ENCODE data around the gene EYS. TPM values are rescaled to one million over a fixed set of nuclear protein-coding genes. Genes with fewer than 3 reads are reported as not detected.

The EYS gene
- total and polyA plus RNA-seq, 5 donors from 2014 or later = 0.03 to 0.09 (median 0.05) TPM; not detected in 1

GRCh38 chr6:64774881-64775280 lies 932.1 kb downstream of the EYS start:
- Histone ChIP-seq H3K9me3 (ENCODE audit: control insufficient read depth in 2 of 2, low read length in 2 of 2) (peaks cover 0 to 5% of the 10 kb centered on the region in 2 experiments), H3K4me3 (ENCODE audit: low read depth, low read length) (no peak overlapping the region), H3K27ac (ENCODE audit: insufficient read depth, low read length, poor library complexity, severe bottlenecking) (no peak overlapping the region), H3K4me1 (ENCODE audit: control insufficient read depth, insufficient read depth, low read length, poor library complexity, severe bottlenecking) (no peaks in the 10 kb centered on the region), H3K36me3 (ENCODE audit: control insufficient read depth, insufficient read depth, low read length) (no peaks in the 10 kb centered on the region), H3K27me3 (ENCODE audit: control insufficient read depth, insufficient read depth, low read length) (no peaks in the 10 kb centered on the region)
- Mint-ChIP-seq H3K4me1 (no peaks in the 10 kb centered on the region), H3K4me3 (no peak overlapping the region), H3K27ac (no peak overlapping the region), H3K27me3 (no peaks in the 10 kb centered on the region), H3K36me3 (no peaks in the 10 kb centered on the region), H3K9me3 (peaks cover 0 to 24% (median 19%) of the 10 kb centered on the region in 7 donors)
- DNase-seq = no peak
- ATAC-seq (ENCODE audit: low read depth in 2 of 2) = no peak

- H3K27me3 Mint-ChIP-seq = no peaks in the 10 kb centered on the region
- no peak overlapping the region for H3K4me3 Mint-ChIP-seq
- Histone ChIP-seq H3K9me3 (ENCODE audit: control insufficient read depth in 2 of 2, low read length in 2 of 2) (peaks cover 7 to 14% of the 10 kb centered on the region in 2 experiments), H3K27ac (ENCODE audit: insufficient read depth, low read length, poor library complexity, severe bottlenecking) (no peak overlapping the region), H3K4me3 (ENCODE audit: low read depth, low read length) (no peak overlapping the region), H3K4me1 (ENCODE audit: control insufficient read depth, insufficient read depth, low read length, poor library complexity, severe bottlenecking) (no peaks in the 10 kb centered on the region), H3K27me3 (ENCODE audit: control insufficient read depth, insufficient read depth, low read length) (no peaks in the 10 kb centered on the region), H3K36me3 (ENCODE audit: control insufficient read depth, insufficient read depth, low read length) (no peaks in the 10 kb centered on the region)
- peaks cover 0 to 10% (median 2%) of the 10 kb centered on the region in 7 donors for H3K9me3 Mint-ChIP-seq
- H3K36me3 Mint-ChIP-seq = no peaks in the 10 kb centered on the region
- H3K27ac Mint-ChIP-seq = no peak overlapping the region
- DNase-seq = no peak
- ATAC-seq (ENCODE audit: low read depth in 2 of 2) = no peak
- H3K4me1 Mint-ChIP-seq = no peaks in the 10 kb centered on the region
These were observed 956.1 kb downstream of the EYS start for GRCh38 chr6:64750910-64751309.

GRCh38 chr6:64737418-64737817 lies 969.6 kb downstream of the EYS start:
- H3K9me3 Mint-ChIP-seq = peaks cover 0 to 11% (median 2%) of the 10 kb centered on the region in 7 donors
- H3K36me3 ChIP-seq (ENCODE audit: control insufficient read depth, insufficient read depth, low read length) = no peaks in the 10 kb centered on the region
- no peaks in the 10 kb centered on the region for H3K27me3 Mint-ChIP-seq
- no peak overlapping the region for H3K27ac ChIP-seq (ENCODE audit: insufficient read depth, low read length, poor library complexity, severe bottlenecking)
- no peak overlapping the region for H3K4me3 ChIP-seq (ENCODE audit: low read depth, low read length)
- ATAC-seq (ENCODE audit: low read depth in 2 of 2) = no peak
- H3K4me1 ChIP-seq (ENCODE audit: control insufficient read depth, insufficient read depth, low read length, poor library complexity, severe bottlenecking) = no peaks in the 10 kb centered on the region
- no peak overlapping the region for H3K27ac Mint-ChIP-seq
- no peak for DNase-seq
- peaks cover 0 to 11% of the 10 kb centered on the region in 2 experiments for H3K9me3 ChIP-seq (ENCODE audit: control insufficient read depth in 2 of 2, low read length in 2 of 2)
- H3K36me3 Mint-ChIP-seq = no peaks in the 10 kb centered on the region
- H3K4me1 Mint-ChIP-seq = no peaks in the 10 kb centered on the region
- no peak overlapping the region for H3K4me3 Mint-ChIP-seq
- no peaks in the 10 kb centered on the region for H3K27me3 ChIP-seq (ENCODE audit: control insufficient read depth, insufficient read depth, low read length)

- H3K27me3 Mint-ChIP-seq = no peaks in the 10 kb centered on the region
- no peaks in the 10 kb centered on the region for H3K27me3 ChIP-seq (ENCODE audit: control insufficient read depth, insufficient read depth, low read length)
- peaks cover 0 to 9% (median 5%) of the 10 kb centered on the region in 7 donors for H3K9me3 Mint-ChIP-seq
- H3K4me1 ChIP-seq (ENCODE audit: control insufficient read depth, insufficient read depth, low read length, poor library complexity, severe bottlenecking) = no peaks in the 10 kb centered on the region
- DNase-seq = no peak
- no peak overlapping the region for H3K4me3 Mint-ChIP-seq
- no peak overlapping the region for H3K27ac Mint-ChIP-seq
- H3K27ac ChIP-seq (ENCODE audit: insufficient read depth, low read length, poor library complexity, severe bottlenecking) = no peak overlapping the region
- H3K4me1 Mint-ChIP-seq = no peaks in the 10 kb centered on the region
- no peaks in the 10 kb centered on the region for H3K36me3 Mint-ChIP-seq
- no peak for ATAC-seq (ENCODE audit: low read depth in 2 of 2)
- H3K36me3 ChIP-seq (ENCODE audit: control insufficient read depth, insufficient read depth, low read length) = no peaks in the 10 kb centered on the region
- H3K4me3 ChIP-seq (ENCODE audit: low read depth, low read length) = no peak overlapping the region
- H3K9me3 ChIP-seq (ENCODE audit: control insufficient read depth in 2 of 2, low read length in 2 of 2) = peaks cover 0 to 11% of the 10 kb centered on the region in 2 experiments
These were observed 970.5 kb downstream of the EYS start for GRCh38 chr6:64736421-64736950.

- DNase-seq (no peak), ATAC-seq (ENCODE audit: low read depth in 2 of 2) (no peak)
- H3K9me3 Mint-ChIP-seq = peaks cover 0 to 13% (median 6%) of the 10 kb centered on the region in 7 donors
- no peak overlapping the region for H3K27ac Mint-ChIP-seq
- H3K4me3 ChIP-seq (ENCODE audit: low read depth, low read length) = no peak overlapping the region
- peaks cover 0 to 11% of the 10 kb centered on the region in 2 experiments for H3K9me3 ChIP-seq (ENCODE audit: control insufficient read depth in 2 of 2, low read length in 2 of 2)
- H3K36me3 Mint-ChIP-seq = no peaks in the 10 kb centered on the region
- H3K27me3 Mint-ChIP-seq = no peaks in the 10 kb centered on the region
- H3K4me3 Mint-ChIP-seq = no peak overlapping the region
- H3K27me3 ChIP-seq (ENCODE audit: control insufficient read depth, insufficient read depth, low read length) = no peaks in the 10 kb centered on the region
- no peaks in the 10 kb centered on the region for H3K36me3 ChIP-seq (ENCODE audit: control insufficient read depth, insufficient read depth, low read length)
- no peaks in the 10 kb centered on the region for H3K4me1 ChIP-seq (ENCODE audit: control insufficient read depth, insufficient read depth, low read length, poor library complexity, severe bottlenecking)
- H3K27ac ChIP-seq (ENCODE audit: insufficient read depth, low read length, poor library complexity, severe bottlenecking) = no peak overlapping the region
- no peaks in the 10 kb centered on the region for H3K4me1 Mint-ChIP-seq
These were observed 973.6 kb downstream of the EYS start for GRCh38 chr6:64733433-64733832.

GRCh38 chr6:64732888-64733287 lies 974.1 kb downstream of the EYS start:
- no peaks in the 10 kb centered on the region for H3K27me3 ChIP-seq (ENCODE audit: control insufficient read depth, insufficient read depth, low read length)
- Mint-ChIP-seq H3K4me1 (no peaks in the 10 kb centered on the region), H3K27me3 (no peaks in the 10 kb centered on the region), H3K4me3 (no peak overlapping the region), H3K36me3 (no peaks in the 10 kb centered on the region), H3K27ac (no peak overlapping the region), H3K9me3 (peaks cover 0 to 11% (median 6%) of the 10 kb centered on the region in 7 donors)
- peaks cover 0 to 11% of the 10 kb centered on the region in 2 experiments for H3K9me3 ChIP-seq (ENCODE audit: control insufficient read depth in 2 of 2, low read length in 2 of 2)
- no peak overlapping the region for H3K27ac ChIP-seq (ENCODE audit: insufficient read depth, low read length, poor library complexity, severe bottlenecking)
- ATAC-seq (ENCODE audit: low read depth in 2 of 2) (no peak), DNase-seq (no peak)
- H3K4me1 ChIP-seq (ENCODE audit: control insufficient read depth, insufficient read depth, low read length, poor library complexity, severe bottlenecking) = no peaks in the 10 kb centered on the region
- H3K36me3 ChIP-seq (ENCODE audit: control insufficient read depth, insufficient read depth, low read length) = no peaks in the 10 kb centered on the region
- H3K4me3 ChIP-seq (ENCODE audit: low read depth, low read length) = no peak overlapping the region

GRCh38 chr6:64729522-64729921 lies 977.5 kb downstream of the EYS start:
- H3K27me3 ChIP-seq (ENCODE audit: control insufficient read depth, insufficient read depth, low read length) = no peaks in the 10 kb centered on the region
- H3K27ac Mint-ChIP-seq = no peak overlapping the region
- no peak for ATAC-seq (ENCODE audit: low read depth in 2 of 2)
- H3K36me3 Mint-ChIP-seq = no peaks in the 10 kb centered on the region
- peaks cover 0 to 11% of the 10 kb centered on the region in 2 experiments for H3K9me3 ChIP-seq (ENCODE audit: control insufficient read depth in 2 of 2, low read length in 2 of 2)
- no peaks in the 10 kb centered on the region for H3K4me1 ChIP-seq (ENCODE audit: control insufficient read depth, insufficient read depth, low read length, poor library complexity, severe bottlenecking)
- H3K27ac ChIP-seq (ENCODE audit: insufficient read depth, low read length, poor library complexity, severe bottlenecking) = no peak overlapping the region
- no peaks in the 10 kb centered on the region for H3K27me3 Mint-ChIP-seq
- H3K9me3 Mint-ChIP-seq = peaks cover 0 to 11% (median 4%) of the 10 kb centered on the region in 7 donors
- H3K4me1 Mint-ChIP-seq = no peaks in the 10 kb centered on the region
- no peak for DNase-seq
- H3K4me3 ChIP-seq (ENCODE audit: low read depth, low read length) = no peak overlapping the region
- no peak overlapping the region for H3K4me3 Mint-ChIP-seq
- no peaks in the 10 kb centered on the region for H3K36me3 ChIP-seq (ENCODE audit: control insufficient read depth, insufficient read depth, low read length)

GRCh38 chr6:64727075-64727474 lies 980.0 kb downstream of the EYS start:
- H3K27ac ChIP-seq (ENCODE audit: insufficient read depth, low read length, poor library complexity, severe bottlenecking) = no peak overlapping the region
- H3K36me3 ChIP-seq (ENCODE audit: control insufficient read depth, insufficient read depth, low read length) = no peaks in the 10 kb centered on the region
- Mint-ChIP-seq H3K36me3 (no peaks in the 10 kb centered on the region), H3K4me3 (no peak overlapping the region), H3K27ac (no peak overlapping the region), H3K4me1 (no peaks in the 10 kb centered on the region), H3K27me3 (no peaks in the 10 kb centered on the region), H3K9me3 (peaks cover 0 to 11% (median 7%) of the 10 kb centered on the region in 7 donors)
- no peak overlapping the region for H3K4me3 ChIP-seq (ENCODE audit: low read depth, low read length)
- no peaks in the 10 kb centered on the region for H3K9me3 ChIP-seq (ENCODE audit: control insufficient read depth in 2 of 2, low read length in 2 of 2)
- H3K27me3 ChIP-seq (ENCODE audit: control insufficient read depth, insufficient read depth, low read length) = no peaks in the 10 kb centered on the region
- ATAC-seq (ENCODE audit: low read depth in 2 of 2) (no peak), DNase-seq (no peak)
- no peaks in the 10 kb centered on the region for H3K4me1 ChIP-seq (ENCODE audit: control insufficient read depth, insufficient read depth, low read length, poor library complexity, severe bottlenecking)
